ENCODE results near the gene WDR74.

- no peak for TF ChIP-seq CTCF (IDR thresholded peaks at IDR 0.05)
- TF ChIP-seq POLR2AphosphoS5 (IDR thresholded peaks at IDR 0.05): no peak
These were observed 18.2 kb upstream of the WDR74 start for GRCh38 chr11:62857541-62857982.

All from gastroesophageal sphincter (tissue), 3 donors.